Ovary (tissue), 3 donors: Measurements from ENCODE around the gene CELA1.

Experiments used
- POLR2A ChIP-seq: fragments of 450-650 bp; IDR thresholded peaks from one replicate; pipeline ENCODE4 v1.6.1; 2017; ENCODE audit warnings: antibody characterized with exemption, mild to moderate bottlenecking, moderate library complexity
- TF ChIP-seq, protein P1 (sequence below), 3 donors: fragments of 450-650 bp in 2 of 3; fragments of 200-600 bp in 1 of 3; IDR thresholded peaks; one replicate each; pipeline versions ENCODE4 v1.5.1 to v1.8.0; 2016 to 2022; ENCODE audit warnings: antibody characterized with exemption in 3 of 3, mild to moderate bottlenecking in 1 of 3
- donor health status: DM: no; HTN: no; CAD: no.

DNA sequence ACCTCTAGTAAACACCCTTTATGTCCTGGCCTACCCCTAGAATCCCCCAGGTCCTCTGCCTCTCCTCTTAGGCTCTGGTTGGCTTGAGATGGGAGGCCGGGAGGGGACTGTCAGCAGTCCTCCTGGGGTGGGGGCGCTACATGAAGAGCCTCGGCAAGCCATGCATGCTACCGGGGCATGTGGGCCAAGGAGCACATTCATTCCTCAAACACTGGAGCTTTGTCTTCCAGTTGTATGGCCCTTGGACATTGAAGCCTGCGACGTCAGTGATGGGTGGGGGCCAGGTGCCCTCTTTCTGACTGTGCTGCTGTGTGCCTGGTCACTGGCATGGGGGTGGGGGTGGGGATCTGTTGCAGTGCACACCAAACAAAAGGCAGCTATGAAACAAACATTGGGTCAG is 15.8 kb upstream of the CELA1 start:
- TF ChIP-seq POLR2A = no peak
- TF ChIP-seq, protein P1, sequence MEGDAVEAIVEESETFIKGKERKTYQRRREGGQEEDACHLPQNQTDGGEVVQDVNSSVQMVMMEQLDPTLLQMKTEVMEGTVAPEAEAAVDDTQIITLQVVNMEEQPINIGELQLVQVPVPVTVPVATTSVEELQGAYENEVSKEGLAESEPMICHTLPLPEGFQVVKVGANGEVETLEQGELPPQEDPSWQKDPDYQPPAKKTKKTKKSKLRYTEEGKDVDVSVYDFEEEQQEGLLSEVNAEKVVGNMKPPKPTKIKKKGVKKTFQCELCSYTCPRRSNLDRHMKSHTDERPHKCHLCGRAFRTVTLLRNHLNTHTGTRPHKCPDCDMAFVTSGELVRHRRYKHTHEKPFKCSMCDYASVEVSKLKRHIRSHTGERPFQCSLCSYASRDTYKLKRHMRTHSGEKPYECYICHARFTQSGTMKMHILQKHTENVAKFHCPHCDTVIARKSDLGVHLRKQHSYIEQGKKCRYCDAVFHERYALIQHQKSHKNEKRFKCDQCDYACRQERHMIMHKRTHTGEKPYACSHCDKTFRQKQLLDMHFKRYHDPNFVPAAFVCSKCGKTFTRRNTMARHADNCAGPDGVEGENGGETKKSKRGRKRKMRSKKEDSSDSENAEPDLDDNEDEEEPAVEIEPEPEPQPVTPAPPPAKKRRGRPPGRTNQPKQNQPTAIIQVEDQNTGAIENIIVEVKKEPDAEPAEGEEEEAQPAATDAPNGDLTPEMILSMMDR (IDR thresholded peaks at IDR 0.05) = no peak
